Measurements from ENCODE around the gene GNAS-AS1. TPM values are rescaled to one million over a fixed set of nuclear protein-coding genes. Genes with fewer than 3 reads are reported as not detected.
"Not testable (repeated sequence)": the region's sequence is repeated elsewhere in the genome, so short reads cannot be mapped to it uniquely, and the experiment has no call there.

The GNAS-AS1 gene
- total RNA-seq, 2 experiments from 2014 or later, result 0.65 to 1.0 TPM

GRCh38 chr20:58836616-58837204 is 14.0 kb downstream of the GNAS-AS1 start:
- Mint-ChIP-seq H3K9me3 (no peaks in the 10 kb centered on the region), H3K27ac (no peak overlapping the region), H3K4me1 (peaks cover 16% of the 10 kb centered on the region), H3K36me3 (ENCODE audit: low read depth) (peaks cover 12% of the 10 kb centered on the region), H3K4me3 (no peak overlapping the region), H3K27me3 (peaks cover 63% of the 10 kb centered on the region)
- no peak for DNase-seq
- CTCF ChIA-PET, result interaction anchor here (0.7 to 1.5 kb wide), 3 partner anchors 184 to 357 kb away, joined by 3 to 5 read pairs (median 5); partner anchors contain the start of gene STX16
- POLR2A ChIA-PET, result no interaction called here

DNA sequence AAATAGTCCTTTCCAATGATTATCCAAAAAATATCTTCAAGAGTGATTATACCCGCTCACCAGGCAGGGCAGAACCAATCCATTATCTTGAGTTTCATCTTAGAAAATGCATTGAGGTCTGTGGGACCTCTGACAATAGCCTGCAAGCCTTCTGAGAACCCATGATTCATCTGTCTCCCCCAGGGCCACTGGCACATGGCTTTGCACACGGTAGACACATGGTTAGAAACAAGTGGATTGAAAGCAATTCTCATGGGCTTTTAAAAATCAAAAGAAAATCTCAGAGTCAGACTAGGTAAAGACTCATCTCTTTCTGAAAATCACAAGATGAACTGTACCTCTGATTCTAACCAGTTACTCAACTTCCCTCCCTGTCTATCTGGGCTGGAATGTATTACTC is 15.5 kb downstream of the GNAS-AS1 start:
- Mint-ChIP-seq H3K9me3 (no peaks in the 10 kb centered on the region), H3K4me3 (no peak overlapping the region), H3K27ac (no peak overlapping the region), H3K36me3 (ENCODE audit: low read depth) (peaks cover 6% of the 10 kb centered on the region), H3K4me1 (peaks cover 16% of the 10 kb centered on the region), H3K27me3 (peaks cover 52% of the 10 kb centered on the region)
- no peak for DNase-seq
- POLR2A ChIA-PET, result no interaction called here
- CTCF ChIA-PET, result interaction anchor here (1.6 kb wide), 1 partner anchor 18 kb away, joined by 3 read pairs; no protein-coding TSS in a partner anchor

DNA sequence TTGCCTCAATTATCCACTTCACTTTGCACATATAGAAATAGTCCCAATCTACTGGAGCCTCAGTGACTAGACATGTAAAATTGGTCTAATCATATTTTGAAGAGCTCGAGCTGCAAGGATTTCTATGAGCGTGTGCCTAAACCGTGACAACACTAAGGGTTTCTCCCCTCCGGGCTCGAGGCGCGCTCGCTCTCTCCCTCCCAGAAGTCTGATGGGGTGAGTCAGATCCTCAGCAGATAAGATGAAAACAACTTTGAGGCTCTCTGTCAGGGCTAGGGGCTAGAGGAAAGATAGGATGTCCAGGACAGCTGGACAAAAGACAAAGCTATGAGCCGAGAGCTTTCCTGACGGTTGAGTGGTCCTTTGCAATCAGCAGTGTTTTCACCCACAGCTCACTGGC is 16.8 kb downstream of the GNAS-AS1 start:
- no peak overlapping the region for H3K27ac Mint-ChIP-seq
- no peak overlapping the region for H3K4me3 Mint-ChIP-seq
- DNase-seq, result no peak
- H3K9me3 Mint-ChIP-seq, result no peaks in the 10 kb centered on the region
- peaks cover 39% of the 10 kb centered on the region for H3K27me3 Mint-ChIP-seq
- ChIA-PET POLR2A (no interaction called here), CTCF (interaction anchor here (1.6 kb wide), 1 partner anchor 19 kb away, joined by 3 read pairs; no protein-coding TSS in a partner anchor)
- H3K4me1 Mint-ChIP-seq, result peaks cover 12% of the 10 kb centered on the region
- H3K36me3 Mint-ChIP-seq (ENCODE audit: low read depth), result peaks cover 3% of the 10 kb centered on the region

DNA sequence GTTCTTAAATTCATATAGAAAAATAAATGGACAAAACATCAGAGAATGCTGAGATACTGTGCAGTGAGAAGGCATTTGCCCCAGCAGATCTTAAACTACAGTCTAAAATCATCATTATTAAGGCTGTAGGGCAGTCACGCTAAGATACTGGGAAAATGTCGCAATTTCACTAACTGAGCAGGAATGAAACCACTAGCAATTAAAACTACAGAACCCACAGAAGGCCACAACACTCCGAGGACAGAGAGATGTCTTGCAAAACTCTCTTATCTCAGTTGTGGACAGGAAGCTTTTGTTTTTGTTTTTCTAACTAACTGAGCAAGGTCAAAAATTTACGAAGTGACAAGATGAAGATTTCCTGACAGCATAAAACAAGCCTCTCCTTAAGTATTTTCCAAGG is 18.2 kb downstream of the GNAS-AS1 start:
- peaks cover 7% of the 10 kb centered on the region for H3K4me1 Mint-ChIP-seq

DNA sequence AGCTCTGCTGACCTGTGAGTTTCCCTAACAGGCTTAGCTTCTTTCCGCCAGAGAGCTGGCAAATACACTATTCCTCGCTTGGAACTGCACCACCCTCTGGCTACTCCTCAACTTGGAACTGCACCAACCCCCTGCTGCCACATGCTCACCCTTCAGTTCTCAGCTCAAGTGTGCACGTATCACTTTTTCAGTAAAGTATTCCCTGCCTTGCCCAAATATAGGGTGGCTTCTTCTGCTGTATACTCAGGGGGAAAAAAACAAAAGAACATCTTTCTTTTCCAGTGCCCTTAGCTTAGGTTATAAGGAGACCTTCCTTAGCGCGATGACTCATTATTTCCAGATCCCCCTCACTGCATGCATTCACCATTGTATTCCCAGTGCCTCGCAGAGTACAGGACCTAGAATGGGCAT is 21.2 kb downstream of the GNAS-AS1 start:
- Mint-ChIP-seq H3K4me3 (no peak overlapping the region), H3K27ac (no peak overlapping the region), H3K4me1 (peaks cover 4% of the 10 kb centered on the region), H3K9me3 (no peaks in the 10 kb centered on the region), H3K27me3 (peaks cover 16% of the 10 kb centered on the region), H3K36me3 (ENCODE audit: low read depth) (peaks cover 3% of the 10 kb centered on the region)
- CTCF ChIA-PET, result interaction anchor here (0.9 kb wide), 1 partner anchor 99 kb away, joined by 4 read pairs; no protein-coding TSS in a partner anchor
- POLR2A ChIA-PET, result interaction anchor here (2.1 kb wide), 1 partner anchor 178 kb away, joined by 9 read pairs; the partner anchor contains the start of gene STX16
- DNase-seq, result no peak

More for the DNA sequence above, 18.2 kb downstream of the GNAS-AS1 start:
- Mint-ChIP-seq H3K9me3 (no peaks in the 10 kb centered on the region), H3K27ac (no peak overlapping the region), H3K36me3 (ENCODE audit: low read depth) (peaks cover 3% of the 10 kb centered on the region), H3K27me3 (peaks cover 32% of the 10 kb centered on the region), H3K4me3 (no peak overlapping the region)
- ChIA-PET CTCF (no interaction called here), POLR2A (interaction anchor here (0.6 kb wide), 1 partner anchor 608 kb away, joined by 4 read pairs; no protein-coding TSS in a partner anchor)
- no peak for DNase-seq

GRCh38 chr20:58828804-58829203 is 21.9 kb downstream of the GNAS-AS1 start:
- H3K9me3 Mint-ChIP-seq; H3K4me3 Mint-ChIP-seq; H3K4me1 Mint-ChIP-seq; H3K27ac Mint-ChIP-seq; H3K36me3 Mint-ChIP-seq (ENCODE audit: low read depth); DNase-seq: not testable (repeated sequence)
- POLR2A ChIA-PET, result interaction anchor here (2.1 kb wide), 1 partner anchor 177 kb away, joined by 9 read pairs; the partner anchor contains the start of gene STX16
- CTCF ChIA-PET, result interaction anchor here (0.9 kb wide), 1 partner anchor 98 kb away, joined by 4 read pairs; no protein-coding TSS in a partner anchor
- H3K27me3 Mint-ChIP-seq, result peaks cover 14% of the 10 kb centered on the region

DNA sequence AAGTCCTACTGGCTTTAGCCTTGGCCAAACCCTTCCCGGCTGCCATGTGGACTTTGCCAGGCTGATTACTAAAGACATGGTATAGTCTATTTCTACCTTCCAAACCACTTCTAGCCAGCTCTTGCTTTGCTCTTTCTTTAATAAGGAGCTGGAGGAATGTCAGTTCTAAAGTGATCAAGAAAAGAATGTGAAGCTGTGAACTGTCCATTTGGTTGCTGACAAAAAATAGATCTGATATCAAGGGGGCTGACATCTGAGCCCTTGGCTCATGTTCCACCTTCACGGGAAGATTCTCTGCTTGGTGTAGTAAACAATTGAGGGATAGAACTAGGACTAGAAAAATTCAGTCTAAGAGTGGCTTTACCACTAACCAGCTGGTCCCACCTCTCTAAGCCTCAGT is 22.6 kb downstream of the GNAS-AS1 start:
- Mint-ChIP-seq H3K4me3 (no peak overlapping the region), H3K36me3 (ENCODE audit: low read depth) (peaks cover 3% of the 10 kb centered on the region), H3K4me1 (peaks cover 4% of the 10 kb centered on the region), H3K9me3 (no peaks in the 10 kb centered on the region), H3K27ac (no peak overlapping the region), H3K27me3 (peaks cover 14% of the 10 kb centered on the region)
- ChIA-PET CTCF (no interaction called here), POLR2A (interaction anchor here (2.1 kb wide), 1 partner anchor 176 kb away, joined by 9 read pairs; the partner anchor contains the start of gene STX16)
- no peak for DNase-seq

DNA sequence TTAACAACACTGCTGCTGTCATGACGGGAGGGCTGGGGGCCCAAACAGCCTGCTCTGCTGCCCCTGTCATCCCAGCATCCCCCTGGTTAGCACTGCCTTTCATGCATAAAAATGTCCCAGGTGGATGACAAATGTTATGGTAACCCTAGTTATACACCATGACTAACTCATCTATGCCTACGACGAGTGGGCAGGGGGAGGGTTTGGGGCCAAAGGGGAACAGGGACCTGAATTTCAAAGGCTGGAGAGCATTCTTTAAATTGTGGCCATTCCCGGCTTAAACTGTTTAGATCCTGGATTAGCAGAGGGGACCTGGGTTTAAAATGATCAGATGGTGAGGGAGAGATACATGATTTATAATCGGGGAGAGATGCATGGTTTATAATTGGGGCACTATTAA is 24.4 kb downstream of the GNAS-AS1 start:
- H3K36me3 Mint-ChIP-seq (ENCODE audit: low read depth), result peaks cover 3% of the 10 kb centered on the region
- H3K27me3 Mint-ChIP-seq, result peaks cover 9% of the 10 kb centered on the region
- ChIA-PET POLR2A (no interaction called here), CTCF (no interaction called here)
- no peaks in the 10 kb centered on the region for H3K4me1 Mint-ChIP-seq
- H3K27ac Mint-ChIP-seq, result no peak overlapping the region
- H3K4me3 Mint-ChIP-seq, result no peak overlapping the region
- no peaks in the 10 kb centered on the region for H3K9me3 Mint-ChIP-seq
- no peak for DNase-seq

- peaks cover 7% of the 10 kb centered on the region for H3K27me3 Mint-ChIP-seq
- DNase-seq, result no peak
- peaks cover 3% of the 10 kb centered on the region for H3K36me3 Mint-ChIP-seq (ENCODE audit: low read depth)
- ChIA-PET CTCF (no interaction called here), POLR2A (no interaction called here)
- peaks cover 3% of the 10 kb centered on the region for H3K9me3 Mint-ChIP-seq
- H3K4me3 Mint-ChIP-seq, result no peak overlapping the region
- H3K4me1 Mint-ChIP-seq, result no peaks in the 10 kb centered on the region
- no peak overlapping the region for H3K27ac Mint-ChIP-seq
Measured at GRCh38 chr20:58825450-58825849, 25.3 kb downstream of the GNAS-AS1 start.

DNA sequence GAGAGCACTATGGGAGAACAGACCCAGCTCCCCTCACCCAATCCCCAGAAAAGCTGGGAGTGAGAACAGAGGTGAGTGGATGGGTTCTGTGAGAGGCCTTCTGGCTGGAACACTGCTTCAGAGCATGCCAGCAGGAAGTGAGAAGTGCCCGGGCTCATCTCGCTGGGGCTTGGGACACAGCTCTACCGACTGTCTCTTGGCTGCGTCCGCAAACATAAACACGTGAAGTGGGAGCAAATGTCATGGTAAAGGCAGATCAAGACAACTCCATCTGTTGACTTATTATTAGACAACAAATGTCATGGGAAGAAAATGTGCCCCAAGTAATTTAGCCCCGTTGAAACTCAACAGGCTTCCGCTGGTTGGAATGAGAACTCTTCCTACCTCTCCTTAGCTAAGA is 25.9 kb downstream of the GNAS-AS1 start:
- Mint-ChIP-seq H3K4me3 (no peak overlapping the region), H3K9me3 (peaks cover 3% of the 10 kb centered on the region), H3K36me3 (ENCODE audit: low read depth) (peaks cover 4% of the 10 kb centered on the region), H3K4me1 (no peaks in the 10 kb centered on the region), H3K27me3 (peaks cover 8% of the 10 kb centered on the region), H3K27ac (no peak overlapping the region)
- ChIA-PET POLR2A (no interaction called here), CTCF (no interaction called here)
- no peak for DNase-seq

DNA sequence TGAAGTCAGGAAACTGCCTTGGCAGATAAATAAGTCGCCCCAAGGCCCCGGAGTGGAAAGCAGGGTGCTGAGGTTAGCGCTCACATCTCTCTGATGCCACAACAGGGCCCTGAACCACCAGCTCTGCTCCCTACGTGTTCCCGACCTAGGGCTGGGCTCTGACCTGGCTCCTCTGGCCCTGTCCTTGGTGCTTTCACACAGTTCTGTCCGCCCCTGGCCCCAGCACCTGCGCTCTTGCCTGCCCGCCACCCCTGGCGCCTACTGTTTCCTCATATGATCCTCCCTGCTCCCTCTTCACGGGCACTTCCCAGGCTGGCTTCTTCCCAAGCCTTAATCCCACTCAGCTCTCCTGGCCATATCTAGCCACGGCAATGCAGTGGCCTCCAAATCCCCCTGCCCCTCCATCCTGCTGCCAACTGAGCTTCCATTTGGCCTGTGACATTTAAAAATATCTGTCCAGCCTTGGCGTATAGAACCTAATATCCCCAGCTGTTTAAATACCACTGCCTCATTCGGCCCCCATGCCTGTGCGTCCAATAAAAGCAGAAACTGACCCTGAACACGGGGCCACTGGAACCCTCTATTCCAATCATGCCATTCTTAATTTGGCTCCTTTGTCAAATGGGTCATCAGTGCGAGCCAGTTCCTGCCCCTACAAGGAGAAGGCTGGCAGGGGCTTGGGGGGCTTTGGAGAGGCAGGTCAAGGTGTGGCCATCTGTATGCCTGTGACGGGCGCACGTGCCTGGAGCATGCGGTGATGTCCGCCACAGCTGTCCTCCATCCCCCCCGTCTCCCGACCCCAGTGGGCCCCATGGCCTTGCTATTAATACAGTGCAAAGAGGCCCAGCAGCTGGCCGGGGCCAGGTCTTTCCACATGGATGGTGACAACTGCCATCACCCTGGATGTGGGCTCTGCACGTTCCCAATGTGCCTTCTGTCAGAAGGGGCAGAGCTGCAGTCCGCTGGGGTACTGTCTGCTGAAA is 27.7 kb downstream of the GNAS-AS1 start:
- H3K36me3 Mint-ChIP-seq (ENCODE audit: low read depth), result peaks cover 4% of the 10 kb centered on the region
- ChIA-PET POLR2A (no interaction called here), CTCF (no interaction called here)
- peaks cover 13% of the 10 kb centered on the region for H3K4me1 Mint-ChIP-seq
- H3K9me3 Mint-ChIP-seq, result peaks cover 3% of the 10 kb centered on the region
- H3K27me3 Mint-ChIP-seq, result peaks cover 7% of the 10 kb centered on the region
- DNase-seq, result no peak
- no peak overlapping the region for H3K27ac Mint-ChIP-seq
- no peak overlapping the region for H3K4me3 Mint-ChIP-seq

DNA sequence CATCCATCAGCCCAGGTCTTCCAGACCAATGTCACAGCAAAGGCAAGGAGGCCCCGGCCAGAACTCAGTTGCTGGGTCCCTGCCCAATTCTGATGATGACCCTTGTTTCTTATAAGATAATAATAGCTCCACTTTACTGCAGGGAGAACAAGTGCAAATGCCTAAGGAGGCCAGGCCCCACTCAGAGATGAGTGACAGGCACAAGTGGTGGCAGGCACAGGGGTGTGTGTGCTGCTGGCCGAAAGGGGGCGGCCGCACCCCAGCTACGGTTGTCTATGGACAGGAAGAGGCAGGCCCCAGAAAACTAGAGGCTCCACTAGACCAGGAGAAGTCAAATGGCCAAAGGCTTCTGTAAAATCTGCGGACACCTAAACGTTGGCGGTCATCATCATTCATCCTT is 28.6 kb downstream of the GNAS-AS1 start:
- CTCF ChIA-PET, result no interaction called here
- H3K4me1 Mint-ChIP-seq, result peaks cover 14% of the 10 kb centered on the region

GRCh38 chr20:58820515-58820914 is 30.2 kb downstream of the GNAS-AS1 start:
- H3K9me3 Mint-ChIP-seq; DNase-seq; H3K36me3 Mint-ChIP-seq (ENCODE audit: low read depth); CTCF ChIA-PET; H3K27ac Mint-ChIP-seq; POLR2A ChIA-PET; H3K4me3 Mint-ChIP-seq: not testable (repeated sequence)
- Mint-ChIP-seq H3K27me3 (peaks cover 15% of the 10 kb centered on the region), H3K4me1 (peaks cover 14% of the 10 kb centered on the region)

More for the DNA sequence above, 28.6 kb downstream of the GNAS-AS1 start:
- Mint-ChIP-seq H3K9me3 (peaks cover 3% of the 10 kb centered on the region), H3K27me3 (peaks cover 10% of the 10 kb centered on the region), H3K27ac (no peak overlapping the region), H3K4me3 (no peak overlapping the region), H3K36me3 (ENCODE audit: low read depth) (peaks cover 4% of the 10 kb centered on the region)
- no peak for DNase-seq
- POLR2A ChIA-PET, result no interaction called here
